K562 (cell line): ENCODE measurements around the gene GP1BA. TPM values are rescaled to one million over a fixed set of nuclear protein-coding genes. Genes with fewer than 3 reads are reported as not detected.

ENCODE experiments used
- ATAC-seq: fragments of 200-7000 bp; cut with Tn5 transposase; 3 replicates; pipeline ENCODE4 v1.9.1; 2020; ENCODE audit warnings: moderate library complexity
- BruUV-seq: library from RNA; stranded (reverse); fragments of 400-500 nt; replicated peaks from 2 replicates; lab custom pipeline; 2021; lab: Mats Ljungman, UMichigan
- CTCF ChIA-PET: fragments of 300-600 bp; formaldehyde crosslinking; extraction: SDS; loops from one replicate; lab custom pipeline; 2021; ENCODE audit warnings: low intra/inter-chr PET ratio; lab: Yijun Ruan, JAX
- POLR2A ChIA-PET: fragments of 300-600, 350-650 bp; sonication (Branson Sonifier 250); formaldehyde crosslinking; extraction: SDS; loops from one replicate; lab custom pipeline; 2021; ENCODE audit warnings: antibody characterized with exemption, inconsistent platforms; lab: Yijun Ruan, JAX
- DNase-seq, 4 experiments: peaks; one replicate each; pipeline versions ENCODE4 v3.0.0 to v3.0.0-alpha.2; 2011 to 2018; ENCODE audit warnings: low spot score in 3 of 4, mixed read lengths in 3 of 4; ENCODE audit errors: extremely low read depth in 1 of 4
- FAIRE-seq: peaks from 2 replicates; lab custom pipeline; 2011; peaks lifted over from hg19 to GRCh38; lab: Jason Lieb, UNC
- H2AFZ ChIP-seq: 2 replicates; pipeline ENCODE4 v1.6.0; 2011; ENCODE audit warnings: low read depth, low read length, control low read depth, inconsistent platforms
- H3K27ac ChIP-seq: fragments of 200-600 bp; 3 replicates; pipeline ENCODE4 v1.8.0; 2011; ENCODE audit warnings: low read depth, mild to moderate bottlenecking, control low read depth, inconsistent platforms, low read length, moderate library complexity, mixed read lengths; ENCODE audit errors: extremely low read depth
- H3K27me3 ChIP-seq, 2 experiments: fragments of 300-600 bp in 1 of 2; 2 replicates in 1 of 2; 3 replicates in 1 of 2; pipeline versions ENCODE4 v1.6.0 to v1.8.0; 2011; ENCODE audit warnings: inconsistent platforms in 2 of 2, low read length in 2 of 2, mild to moderate bottlenecking in 1 of 2, mixed read lengths in 1 of 2, moderate library complexity in 1 of 2; ENCODE audit not compliant: control insufficient read depth in 2 of 2, insufficient read depth in 2 of 2
- H3K36me3 ChIP-seq: fragments of 300-600 bp; 3 replicates; pipeline ENCODE4 v1.8.0; 2011; ENCODE audit warnings: mild to moderate bottlenecking, low read length, inconsistent platforms; ENCODE audit not compliant: control insufficient read depth, insufficient read depth
- H3K4me1 ChIP-seq, 2 experiments: fragments of 200-600 bp in 1 of 2; replicated peaks in 1 of 2; 2 replicates in 1 of 2; 3 replicates in 1 of 2; pipeline versions ENCODE4 v1.5.1 to v1.8.0; 2011; ENCODE audit warnings: inconsistent platforms in 2 of 2, low read length in 2 of 2, mild to moderate bottlenecking in 1 of 2, mixed read lengths in 1 of 2, moderate library complexity in 1 of 2; ENCODE audit not compliant: control insufficient read depth in 2 of 2, insufficient read depth in 2 of 2
- H3K4me2 ChIP-seq: 2 replicates; pipeline ENCODE4 v1.6.1; 2011; ENCODE audit warnings: low read length, control low read depth, inconsistent platforms, mixed read lengths; ENCODE audit not compliant: insufficient read depth
- H3K4me3 ChIP-seq: fragments of 200-600 bp; sonication (generic), shearing (Covaris generic); 2 replicates; pipeline ENCODE4 v1.5.1; 2016; ENCODE audit warnings: control low read depth, inconsistent platforms
- H3K79me2 ChIP-seq: fragments of 200-600 bp; 3 replicates; pipeline ENCODE4 v1.8.0; 2011; ENCODE audit warnings: low read length, inconsistent platforms; ENCODE audit not compliant: control insufficient read depth, insufficient read depth
- H3K9ac ChIP-seq, 2 experiments: 2 replicates each; pipeline versions ENCODE4 v1.6.0 to v1.6.1; 2011; ENCODE audit warnings: low read depth in 2 of 2, low read length in 2 of 2, control low read depth in 1 of 2, inconsistent platforms in 1 of 2, mild to moderate bottlenecking in 1 of 2, mixed read lengths in 1 of 2; ENCODE audit not compliant: insufficient read depth in 1 of 2
- H3K9me1 ChIP-seq: one replicate; pipeline ENCODE4 v1.6.0; 2011; ENCODE audit warnings: inconsistent platforms, mild to moderate bottlenecking, low read length, moderate library complexity; ENCODE audit not compliant: control insufficient read depth, insufficient read depth
- H3K9me3 ChIP-seq: replicated peaks from 2 replicates; pipeline ENCODE4 v1.5.1; 2011; ENCODE audit warnings: low read depth, low read length, inconsistent platforms; ENCODE audit not compliant: control insufficient read depth, insufficient read depth
- H4K20me1 ChIP-seq: replicated peaks from 2 replicates; pipeline ENCODE4 v1.6.1; 2011; ENCODE audit warnings: low read length, inconsistent platforms, mixed read lengths; ENCODE audit not compliant: control insufficient read depth, insufficient read depth
- CBX1 ChIP-seq: sonication (generic); IDR thresholded peaks from 2 replicates; pipeline ENCODE4 v1.6.1; 2016; ENCODE audit warnings: antibody characterized with exemption, low read depth, mild to moderate bottlenecking
- CREB3L1 ChIP-seq: fragments of 450-650 bp; IDR thresholded peaks from 2 replicates; pipeline ENCODE4 v1.6.1; 2014; ENCODE audit warnings: low read depth, mild to moderate bottlenecking, moderate library complexity, borderline replicate concordance
- EWSR1 ChIP-seq: fragments of 450-650 bp; IDR thresholded peaks from 2 replicates; pipeline ENCODE4 v1.6.1; 2018; ENCODE audit warnings: borderline replicate concordance, mild to moderate bottlenecking, low read depth, moderate library complexity; ENCODE audit not compliant: partially characterized antibody
- GABPB2 ChIP-seq: fragments of 250-450 bp; sonication (Bioruptor Pico); conservative IDR thresholded peaks from 2 replicates; pipeline ENCODE4 v1.5.1; 2021; ENCODE audit warnings: mild to moderate bottlenecking
- HBP1 ChIP-seq: fragments of 450-650 bp; formaldehyde crosslinking; IDR thresholded peaks from 2 replicates; pipeline ENCODE4 v1.4.0; 2022; ENCODE audit warnings: missing genetic modification characterization
- MCM7 ChIP-seq, 2 experiments: fragments of 450-650 bp; IDR thresholded peaks; 2 replicates each; pipeline ENCODE4 v1.6.1; 2016 to 2018
- NFIC ChIP-seq: fragments of 450-650 bp; IDR thresholded peaks from 2 replicates; pipeline ENCODE4 v1.6.1; 2017; ENCODE audit warnings: mild to moderate bottlenecking, inconsistent platforms
- POLR2AphosphoS5 ChIP-seq: IDR thresholded peaks from 2 replicates; pipeline ENCODE4 v1.6.1; 2011; ENCODE audit warnings: mild to moderate bottlenecking, low read depth, low read length, moderate library complexity; ENCODE audit not compliant: control insufficient read depth, insufficient read depth
- POLR2B ChIP-seq: fragments of 450-650 bp; IDR thresholded peaks from 2 replicates; pipeline ENCODE4 v1.6.1; 2018; ENCODE audit warnings: low read depth; ENCODE audit not compliant: partially characterized antibody
- RBFOX2 ChIP-seq: fragments of 200-400 bp; formaldehyde crosslinking; IDR thresholded peaks from 2 replicates; pipeline ENCODE4 v1.6.1; 2017; ENCODE audit warnings: low read depth, mild to moderate bottlenecking, low read length, moderate library complexity
- SOX6 ChIP-seq: fragments of 450-650 bp; IDR thresholded peaks from 2 replicates; pipeline ENCODE4 v1.6.1; 2014; ENCODE audit warnings: mild to moderate bottlenecking
- STAT5A ChIP-seq: IDR thresholded peaks from 2 replicates; pipeline ENCODE4 v1.6.1; 2012; ENCODE audit warnings: low read length, inconsistent platforms, borderline replicate concordance
- THRAP3 ChIP-seq: fragments of 450-650 bp; IDR thresholded peaks from 2 replicates; pipeline ENCODE4 v1.6.1; 2016; ENCODE audit warnings: mild to moderate bottlenecking, inconsistent platforms, borderline replicate concordance
- ZBTB7A ChIP-seq: IDR thresholded peaks from 2 replicates; pipeline ENCODE4 v1.6.1; 2011; ENCODE audit warnings: low read depth, mild to moderate bottlenecking, low read length, moderate library complexity, borderline replicate concordance; ENCODE audit not compliant: control insufficient read depth
- WGBS: fragments of 100-300 bp; shearing (Covaris generic); methylation state at CpG from one replicate; pipeline ENCODE4 v1.1.6; 2016; ENCODE audit warnings: low coverage, mixed read lengths; ENCODE audit not compliant: insufficient coverage; ENCODE audit errors: missing lambda C conversion rate; 5-methylcytosine and 5-hydroxymethylcytosine counted together
- in situ Hi-C: fragments of 300-500 bp; cut with MboI; formaldehyde crosslinking; loops from 4 replicates; pipeline ENCODE4 v1.15.0; 2018; ENCODE audit warnings: inconsistent platforms, mixed read lengths
- intact Hi-C: fragments of 100-400 bp; cut with micrococcal nuclease; formaldehyde crosslinking; loops from 2 replicates; pipeline ENCODE4 v1.14.2; 2022
- polyA plus RNA-seq, 8 experiments: library from polyadenylated mRNA; depleted of rRNA in 4 of 8; stranded (reverse) in 5 of 8; unstranded in 3 of 8; fragments of >200 nt; fragmentation: Nextera tagmentation in 2 of 8; fragmentation: Illumina TruSeq in 1 of 8; extraction: Ambion mirVana in 2 of 8; extraction: Trizol in 1 of 8; gene quantifications; 2 replicates each; pipeline versions ENCODE4 v1.2.1 to v1.2.3, GENCODE V29; 2011 to 2014; ENCODE audit warnings: inconsistent platforms in 1 of 8, missing spikeins in 1 of 8
- total RNA-seq, 7 experiments: library from RNA; depleted of rRNA in 6 of 7; stranded (reverse); fragments of >200 nt in 6 of 7; fragmentation: Illumina TruSeq in 2 of 7; extraction: Trizol in 2 of 7; gene quantifications; 2 replicates each; pipeline versions ENCODE4 v1.2.1 to v1.2.3, GENCODE V29; 2011 to 2021; ENCODE audit warnings: low replicate concordance in 1 of 7
- TF ChIP-seq, protein P1 (sequence below): sonication (generic); formaldehyde crosslinking; IDR thresholded peaks from 2 replicates; pipeline ENCODE4 v1.8.0; 2023; ENCODE audit warnings: mild to moderate bottlenecking, missing genetic modification reagents

Gene GP1BA
- total and polyA plus RNA-seq, 9 of the 15 experiments (the other 6 are each of a cell fraction or from before 2014, with no cell fraction given): 0.01 TPM; not detected in 8

GRCh38 chr17:4944554-4945175, 12.6 kb downstream of the GP1BA start:
- Histone ChIP-seq H3K79me2 (peaks cover 80% of the 10 kb centered on the region), H3K9me1 (no peaks in the 10 kb centered on the region), H3K4me1 (peaks cover 20 to 28% of the 10 kb centered on the region in 2 experiments; a peak in 4 of 5 replicates), H3K9me3 (no peaks in the 10 kb centered on the region), H2AFZ (no peak overlapping the region), H3K4me2 (peak overlapping the region; percentile 93), H3K36me3 (peaks cover 65% of the 10 kb centered on the region), H3K27me3 (no peaks in the 10 kb centered on the region), H4K20me1 (peaks cover 22% of the 10 kb centered on the region), H3K4me3 (no peak overlapping the region), H3K9ac (peak overlapping the region; percentile 30 to 73; a peak in 3 of 4 replicates), H3K27ac (peak overlapping the region; percentile 79)
- POLR2A ChIA-PET: interaction anchor here (0.6 to 1.6 kb wide), 4 partner anchors 18 to 53 kb away, joined by 3 read pairs; partner anchors contain the start of genes INCA1 and KIF1C
- DNase-seq: no peak
- BruUV-seq: no TSS peak
- in situ Hi-C loops (no loop called here), intact Hi-C loops (loop anchor here (1.0 kb wide), 1 partner anchor 23 kb away; the partner anchor contains the start of gene SPAG7)
- no peak for FAIRE-seq
- 34% methylated on average over 3 of the region's 8 CpGs for WGBS
- no peak for ATAC-seq
- CTCF ChIA-PET: no interaction called here
- TF ChIP-seq, protein P1, sequence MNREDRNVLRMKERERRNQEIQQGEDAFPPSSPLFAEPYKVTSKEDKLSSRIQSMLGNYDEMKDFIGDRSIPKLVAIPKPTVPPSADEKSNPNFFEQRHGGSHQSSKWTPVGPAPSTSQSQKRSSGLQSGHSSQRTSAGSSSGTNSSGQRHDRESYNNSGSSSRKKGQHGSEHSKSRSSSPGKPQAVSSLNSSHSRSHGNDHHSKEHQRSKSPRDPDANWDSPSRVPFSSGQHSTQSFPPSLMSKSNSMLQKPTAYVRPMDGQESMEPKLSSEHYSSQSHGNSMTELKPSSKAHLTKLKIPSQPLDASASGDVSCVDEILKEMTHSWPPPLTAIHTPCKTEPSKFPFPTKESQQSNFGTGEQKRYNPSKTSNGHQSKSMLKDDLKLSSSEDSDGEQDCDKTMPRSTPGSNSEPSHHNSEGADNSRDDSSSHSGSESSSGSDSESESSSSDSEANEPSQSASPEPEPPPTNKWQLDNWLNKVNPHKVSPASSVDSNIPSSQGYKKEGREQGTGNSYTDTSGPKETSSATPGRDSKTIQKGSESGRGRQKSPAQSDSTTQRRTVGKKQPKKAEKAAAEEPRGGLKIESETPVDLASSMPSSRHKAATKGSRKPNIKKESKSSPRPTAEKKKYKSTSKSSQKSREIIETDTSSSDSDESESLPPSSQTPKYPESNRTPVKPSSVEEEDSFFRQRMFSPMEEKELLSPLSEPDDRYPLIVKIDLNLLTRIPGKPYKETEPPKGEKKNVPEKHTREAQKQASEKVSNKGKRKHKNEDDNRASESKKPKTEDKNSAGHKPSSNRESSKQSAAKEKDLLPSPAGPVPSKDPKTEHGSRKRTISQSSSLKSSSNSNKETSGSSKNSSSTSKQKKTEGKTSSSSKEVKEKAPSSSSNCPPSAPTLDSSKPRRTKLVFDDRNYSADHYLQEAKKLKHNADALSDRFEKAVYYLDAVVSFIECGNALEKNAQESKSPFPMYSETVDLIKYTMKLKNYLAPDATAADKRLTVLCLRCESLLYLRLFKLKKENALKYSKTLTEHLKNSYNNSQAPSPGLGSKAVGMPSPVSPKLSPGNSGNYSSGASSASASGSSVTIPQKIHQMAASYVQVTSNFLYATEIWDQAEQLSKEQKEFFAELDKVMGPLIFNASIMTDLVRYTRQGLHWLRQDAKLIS: peak; percentile 61; the same call in 1 of the 2 replicates
- 0 out of 2 replicates have a peak, but pooled peaks have one; percentile 16 for TF ChIP-seq HBP1 (CRISPR knock-in tag)
- TF ChIP-seq THRAP3: peak; percentile 45; the same call in 1 of the 2 replicates
- no peak for TF ChIP-seq MCM7 (IDR thresholded peaks at IDR 0.05)
- TF ChIP-seq GABPB2 (CRISPR knock-in tag): no peak
- TF ChIP-seq STAT5A: 0 out of 2 replicates have a peak, but pooled peaks have one; percentile 8
- TF ChIP-seq RBFOX2: peak; percentile 73
- peak; percentile 29 for TF ChIP-seq CBX1
- peak; percentile 48; the same call in 1 of the 2 replicates for TF ChIP-seq POLR2AphosphoS5
- TF ChIP-seq ZBTB7A: peak; percentile 33; the same call in 1 of the 2 replicates
- TF ChIP-seq EWSR1: peak; percentile 57
- TF ChIP-seq NFIC: 0 out of 2 replicates have a peak, but pooled peaks have one; percentile 4
- no peak for TF ChIP-seq SOX6
- TF ChIP-seq CREB3L1: no peak
- peak; percentile 79 for TF ChIP-seq POLR2B
